Measurements from ENCODE around the gene CRX.

DNA sequence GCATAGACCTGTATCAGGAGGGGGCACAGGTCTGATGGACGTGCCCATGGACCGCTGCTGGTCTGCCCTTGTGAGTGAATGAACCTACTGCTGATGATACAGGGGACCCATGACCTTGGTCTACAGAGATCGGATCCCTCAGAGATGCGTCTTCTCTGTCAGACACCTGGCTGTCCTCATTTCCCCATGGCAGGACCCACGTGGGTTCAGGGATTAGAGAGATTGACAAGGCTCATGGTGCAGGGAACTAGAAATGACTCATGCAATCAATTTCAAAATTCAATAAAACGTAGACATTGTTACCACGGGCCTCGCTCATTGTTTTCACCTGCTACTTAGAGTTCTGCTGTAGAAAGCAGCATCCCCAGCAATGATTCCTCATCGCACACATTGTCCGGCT lies 16.4 kb upstream of the CRX start:
- TF ChIP-seq, protein P1, sequence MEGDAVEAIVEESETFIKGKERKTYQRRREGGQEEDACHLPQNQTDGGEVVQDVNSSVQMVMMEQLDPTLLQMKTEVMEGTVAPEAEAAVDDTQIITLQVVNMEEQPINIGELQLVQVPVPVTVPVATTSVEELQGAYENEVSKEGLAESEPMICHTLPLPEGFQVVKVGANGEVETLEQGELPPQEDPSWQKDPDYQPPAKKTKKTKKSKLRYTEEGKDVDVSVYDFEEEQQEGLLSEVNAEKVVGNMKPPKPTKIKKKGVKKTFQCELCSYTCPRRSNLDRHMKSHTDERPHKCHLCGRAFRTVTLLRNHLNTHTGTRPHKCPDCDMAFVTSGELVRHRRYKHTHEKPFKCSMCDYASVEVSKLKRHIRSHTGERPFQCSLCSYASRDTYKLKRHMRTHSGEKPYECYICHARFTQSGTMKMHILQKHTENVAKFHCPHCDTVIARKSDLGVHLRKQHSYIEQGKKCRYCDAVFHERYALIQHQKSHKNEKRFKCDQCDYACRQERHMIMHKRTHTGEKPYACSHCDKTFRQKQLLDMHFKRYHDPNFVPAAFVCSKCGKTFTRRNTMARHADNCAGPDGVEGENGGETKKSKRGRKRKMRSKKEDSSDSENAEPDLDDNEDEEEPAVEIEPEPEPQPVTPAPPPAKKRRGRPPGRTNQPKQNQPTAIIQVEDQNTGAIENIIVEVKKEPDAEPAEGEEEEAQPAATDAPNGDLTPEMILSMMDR (IDR thresholded peaks at IDR 0.05): no peak
- TF ChIP-seq POLR2AphosphoS5 (IDR thresholded peaks at IDR 0.05) (no peak), EP300 (IDR thresholded peaks at IDR 0.05) (no peak), POLR2A (IDR thresholded peaks at IDR 0.05) (no peak)

Measured in sigmoid colon (tissue), 4 donors.